A673 (cell line): ENCODE results near the gene DPYD. TPM values are rescaled to one million over a fixed set of nuclear protein-coding genes. Genes with fewer than 3 reads are reported as not detected.

Experiments used
- BruUV-seq: library from RNA; stranded (reverse); fragments of 400-500 nt; replicated peaks from 2 replicates; lab custom pipeline; 2021; lab: Mats Ljungman, UMichigan
- CTCF ChIA-PET: fragments of 300-600 bp; sonication (Branson Sonifier 250); formaldehyde crosslinking; loops from one replicate; lab custom pipeline; 2022; ENCODE audit warnings: antibody characterized with exemption; lab: Charles Lee
- POLR2A ChIA-PET: fragments of 300-600 bp; sonication (Branson Sonifier 250); formaldehyde crosslinking; loops from one replicate; lab custom pipeline; 2022; ENCODE audit warnings: antibody characterized with exemption; ENCODE audit not compliant: low non-redundant PET; lab: Charles Lee
- DNase-seq: peaks from one replicate; pipeline ENCODE4 v3.0.0-alpha.2; 2015; ENCODE audit warnings: low spot score
- H3K27ac ChIP-seq: fragments of 200-600 bp; sonication (generic); 2 replicates; pipeline ENCODE4 v1.5.1; 2016; ENCODE audit warnings: mixed run types, low read depth, mild to moderate bottlenecking, mixed read lengths, antibody characterized with exemption, low read length; ENCODE audit not compliant: poor library complexity, severe bottlenecking
- H3K27me3 ChIP-seq: fragments of 200-600 bp; sonication (generic); replicated peaks from 2 replicates; pipeline ENCODE4 v1.6.1; 2017; ENCODE audit warnings: mixed run types, low read depth, mild to moderate bottlenecking, mixed read lengths, antibody characterized with exemption, low read length; ENCODE audit not compliant: insufficient read depth, poor library complexity
- H3K36me3 ChIP-seq: fragments of 200-600 bp; sonication (generic); 2 replicates; pipeline ENCODE4 v1.6.1; 2016; ENCODE audit warnings: mixed run types, mild to moderate bottlenecking, mixed read lengths, antibody characterized with exemption, low read length; ENCODE audit not compliant: insufficient read depth, poor library complexity, severe bottlenecking
- H3K4me1 ChIP-seq: fragments of 200-600 bp; sonication (generic); 2 replicates; pipeline ENCODE4 v1.6.1; 2017; ENCODE audit warnings: mixed run types, mild to moderate bottlenecking, mixed read lengths, antibody characterized with exemption, low read length; ENCODE audit not compliant: insufficient read depth, poor library complexity, severe bottlenecking
- H3K4me3 ChIP-seq: fragments of 200-600 bp; sonication (generic); 2 replicates; pipeline ENCODE4 v1.5.1; 2016; ENCODE audit warnings: low read depth, mixed run types, mild to moderate bottlenecking, mixed read lengths, low read length; ENCODE audit not compliant: poor library complexity, severe bottlenecking
- H3K9me3 ChIP-seq: fragments of 200-600 bp; sonication (generic); 2 replicates; pipeline ENCODE4 v1.6.1; 2016; ENCODE audit warnings: mixed run types, low read depth, mild to moderate bottlenecking, mixed read lengths, antibody characterized with exemption, low read length; ENCODE audit not compliant: poor library complexity, severe bottlenecking
- EZH2 ChIP-seq: fragments of 200-600 bp; sonication (generic); IDR thresholded peaks from 2 replicates; pipeline ENCODE4 v1.6.1; 2017; ENCODE audit warnings: borderline replicate concordance, low read depth, mild to moderate bottlenecking, mixed read lengths, antibody characterized with exemption, low read length; ENCODE audit not compliant: poor library complexity, severe bottlenecking
- intact Hi-C: fragments of 100-400 bp; cut with micrococcal nuclease; formaldehyde crosslinking; loops from one replicate; pipeline ENCODE4 v1.10.0; 2022; ENCODE audit not compliant: unreplicated experiment
- total RNA-seq: library from RNA; stranded (reverse); gene quantifications from 2 replicates; pipeline ENCODE4 v1.2.3, GENCODE V29; 2021
- TF ChIP-seq, protein P1 (sequence below): fragments of 300-800, 200-600 bp; sonication (generic); conservative IDR thresholded peaks from 2 replicates; pipeline ENCODE4 v1.5.1; 2017; ENCODE audit warnings: low read depth, mild to moderate bottlenecking, antibody characterized with exemption, low read length, moderate library complexity, mixed read lengths

The DPYD gene
- total RNA-seq, 1 experiment from 2014 or later: 13.4 TPM

DNA sequence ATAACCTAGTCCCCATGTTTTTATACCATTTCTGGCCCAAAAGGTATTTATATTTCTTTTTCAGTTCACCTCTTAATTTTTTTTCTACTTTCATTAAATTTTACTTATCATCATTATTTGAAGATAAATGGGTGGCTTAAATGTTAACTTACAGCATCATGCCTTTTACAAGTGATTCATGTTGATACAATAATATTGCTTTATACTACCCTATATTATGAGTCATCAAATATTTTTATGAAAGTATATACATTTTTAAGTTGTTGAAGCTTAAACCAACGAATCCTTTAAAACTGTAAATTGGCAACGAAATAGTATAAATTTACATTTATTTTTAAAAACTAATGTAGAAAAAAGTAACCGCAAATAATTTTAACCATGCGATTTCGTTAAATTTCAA, 207.9 kb downstream of the DPYD start:
- CTCF ChIA-PET: no interaction called here
- no peaks in the 10 kb centered on the region for H3K27me3 ChIP-seq
- no peak for DNase-seq
- H3K27ac ChIP-seq: no peak overlapping the region
- H3K4me1 ChIP-seq: no peaks in the 10 kb centered on the region
- no peaks in the 10 kb centered on the region for H3K36me3 ChIP-seq
- POLR2A ChIA-PET: no interaction called here
- H3K9me3 ChIP-seq: no peaks in the 10 kb centered on the region
- intact Hi-C loops: no loop called here
- H3K4me3 ChIP-seq: no peak overlapping the region
- TF ChIP-seq EZH2: no peak
- TF ChIP-seq, protein P1, sequence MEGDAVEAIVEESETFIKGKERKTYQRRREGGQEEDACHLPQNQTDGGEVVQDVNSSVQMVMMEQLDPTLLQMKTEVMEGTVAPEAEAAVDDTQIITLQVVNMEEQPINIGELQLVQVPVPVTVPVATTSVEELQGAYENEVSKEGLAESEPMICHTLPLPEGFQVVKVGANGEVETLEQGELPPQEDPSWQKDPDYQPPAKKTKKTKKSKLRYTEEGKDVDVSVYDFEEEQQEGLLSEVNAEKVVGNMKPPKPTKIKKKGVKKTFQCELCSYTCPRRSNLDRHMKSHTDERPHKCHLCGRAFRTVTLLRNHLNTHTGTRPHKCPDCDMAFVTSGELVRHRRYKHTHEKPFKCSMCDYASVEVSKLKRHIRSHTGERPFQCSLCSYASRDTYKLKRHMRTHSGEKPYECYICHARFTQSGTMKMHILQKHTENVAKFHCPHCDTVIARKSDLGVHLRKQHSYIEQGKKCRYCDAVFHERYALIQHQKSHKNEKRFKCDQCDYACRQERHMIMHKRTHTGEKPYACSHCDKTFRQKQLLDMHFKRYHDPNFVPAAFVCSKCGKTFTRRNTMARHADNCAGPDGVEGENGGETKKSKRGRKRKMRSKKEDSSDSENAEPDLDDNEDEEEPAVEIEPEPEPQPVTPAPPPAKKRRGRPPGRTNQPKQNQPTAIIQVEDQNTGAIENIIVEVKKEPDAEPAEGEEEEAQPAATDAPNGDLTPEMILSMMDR: no peak
- BruUV-seq: no TSS peak

DNA sequence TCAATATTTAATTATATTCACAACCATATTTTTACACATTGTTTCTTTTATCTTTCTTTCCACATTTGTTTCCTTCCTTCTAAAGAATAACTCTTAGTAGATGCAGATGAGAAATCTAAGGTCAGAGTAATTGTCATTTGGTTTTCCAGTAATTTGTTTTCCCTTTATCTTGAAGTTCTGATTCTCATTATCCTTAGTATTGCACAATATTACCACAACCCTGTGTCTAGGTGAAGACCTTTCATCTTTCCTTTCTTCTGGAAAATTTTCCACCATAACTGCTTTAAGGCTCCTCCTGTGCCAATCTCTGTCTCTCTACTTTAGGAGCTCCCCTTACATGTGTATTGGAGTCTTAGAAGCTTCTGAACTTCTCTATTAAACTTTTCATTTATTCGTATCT, 209.0 kb downstream of the DPYD start:
- no peaks in the 10 kb centered on the region for H3K27me3 ChIP-seq
- H3K4me1 ChIP-seq: no peaks in the 10 kb centered on the region
- no peak overlapping the region for H3K4me3 ChIP-seq
- H3K27ac ChIP-seq: no peak overlapping the region
- H3K9me3 ChIP-seq: no peaks in the 10 kb centered on the region
- POLR2A ChIA-PET: no interaction called here
- intact Hi-C loops: no loop called here
- no peaks in the 10 kb centered on the region for H3K36me3 ChIP-seq
- TF ChIP-seq, protein P1: no peak
- TF ChIP-seq EZH2: no peak
- DNase-seq: no peak
- no TSS peak for BruUV-seq
- CTCF ChIA-PET: no interaction called here

DNA sequence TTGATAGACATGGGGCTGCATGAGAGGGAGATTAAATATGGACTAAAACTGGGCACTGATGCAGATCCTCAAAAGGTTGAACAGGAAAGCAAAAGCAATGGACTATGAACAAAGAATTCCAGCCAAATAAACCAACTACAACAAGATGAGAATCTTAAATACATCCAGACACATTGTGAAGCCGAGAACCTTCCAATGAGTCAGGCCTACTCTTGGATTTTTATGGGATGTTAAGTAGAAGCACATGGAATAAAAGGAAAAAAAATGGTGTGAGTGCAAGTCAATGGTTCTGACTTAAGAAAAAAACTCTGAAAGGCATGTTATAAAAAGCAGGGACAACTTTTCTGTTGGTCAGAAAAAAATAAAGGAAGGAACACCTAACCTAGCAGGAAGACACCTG, 227.2 kb downstream of the DPYD start:
- H3K4me1 ChIP-seq: no peaks in the 10 kb centered on the region
- no peak overlapping the region for H3K4me3 ChIP-seq
- POLR2A ChIA-PET: interaction anchor here (0.7 kb wide), 1 partner anchor 225 kb away, joined by 16 read pairs; no protein-coding TSS in a partner anchor
- H3K27me3 ChIP-seq: no peaks in the 10 kb centered on the region
- DNase-seq: no peak
- no TSS peak for BruUV-seq
- intact Hi-C loops: no loop called here
- no peaks in the 10 kb centered on the region for H3K36me3 ChIP-seq
- CTCF ChIA-PET: no interaction called here
- no peak overlapping the region for H3K27ac ChIP-seq
- H3K9me3 ChIP-seq: no peaks in the 10 kb centered on the region
- no peak for TF ChIP-seq EZH2
- TF ChIP-seq, protein P1: no peak
